ENCODE data around the gene TMEM120B. TPM values are rescaled to one million over a fixed set of nuclear protein-coding genes. Genes with fewer than 3 reads are reported as not detected.
A peak's percentile ranks its signal among the peaks of the same experiment; 100 is the strongest.

TMEM120B gene
- total RNA-seq, 1 donor from 2014 or later, result 10.3 TPM

- Mint-ChIP-seq H3K27ac (ENCODE audit: unreplicated experiment) (no peak overlapping the region), H3K4me3 (ENCODE audit: unreplicated experiment) (no peak overlapping the region), H3K4me1 (ENCODE audit: unreplicated experiment) (no peaks in the 10 kb centered on the region), H3K9me3 (ENCODE audit: unreplicated experiment) (no peaks in the 10 kb centered on the region), H3K36me3 (ENCODE audit: low read depth, unreplicated experiment) (no peaks in the 10 kb centered on the region), H3K27me3 (ENCODE audit: unreplicated experiment) (peaks cover 1% of the 10 kb centered on the region)
- TF ChIP-seq, protein P1, sequence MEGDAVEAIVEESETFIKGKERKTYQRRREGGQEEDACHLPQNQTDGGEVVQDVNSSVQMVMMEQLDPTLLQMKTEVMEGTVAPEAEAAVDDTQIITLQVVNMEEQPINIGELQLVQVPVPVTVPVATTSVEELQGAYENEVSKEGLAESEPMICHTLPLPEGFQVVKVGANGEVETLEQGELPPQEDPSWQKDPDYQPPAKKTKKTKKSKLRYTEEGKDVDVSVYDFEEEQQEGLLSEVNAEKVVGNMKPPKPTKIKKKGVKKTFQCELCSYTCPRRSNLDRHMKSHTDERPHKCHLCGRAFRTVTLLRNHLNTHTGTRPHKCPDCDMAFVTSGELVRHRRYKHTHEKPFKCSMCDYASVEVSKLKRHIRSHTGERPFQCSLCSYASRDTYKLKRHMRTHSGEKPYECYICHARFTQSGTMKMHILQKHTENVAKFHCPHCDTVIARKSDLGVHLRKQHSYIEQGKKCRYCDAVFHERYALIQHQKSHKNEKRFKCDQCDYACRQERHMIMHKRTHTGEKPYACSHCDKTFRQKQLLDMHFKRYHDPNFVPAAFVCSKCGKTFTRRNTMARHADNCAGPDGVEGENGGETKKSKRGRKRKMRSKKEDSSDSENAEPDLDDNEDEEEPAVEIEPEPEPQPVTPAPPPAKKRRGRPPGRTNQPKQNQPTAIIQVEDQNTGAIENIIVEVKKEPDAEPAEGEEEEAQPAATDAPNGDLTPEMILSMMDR (IDR thresholded peaks at IDR 0.05; ENCODE audit: unreplicated experiment), result peak; percentile 79
- peak; percentile 75 for DNase-seq (ENCODE audit: low spot score)
Measured at GRCh38 chr12:121773011-121773777, 60.6 kb downstream of the TMEM120B start.

DNA sequence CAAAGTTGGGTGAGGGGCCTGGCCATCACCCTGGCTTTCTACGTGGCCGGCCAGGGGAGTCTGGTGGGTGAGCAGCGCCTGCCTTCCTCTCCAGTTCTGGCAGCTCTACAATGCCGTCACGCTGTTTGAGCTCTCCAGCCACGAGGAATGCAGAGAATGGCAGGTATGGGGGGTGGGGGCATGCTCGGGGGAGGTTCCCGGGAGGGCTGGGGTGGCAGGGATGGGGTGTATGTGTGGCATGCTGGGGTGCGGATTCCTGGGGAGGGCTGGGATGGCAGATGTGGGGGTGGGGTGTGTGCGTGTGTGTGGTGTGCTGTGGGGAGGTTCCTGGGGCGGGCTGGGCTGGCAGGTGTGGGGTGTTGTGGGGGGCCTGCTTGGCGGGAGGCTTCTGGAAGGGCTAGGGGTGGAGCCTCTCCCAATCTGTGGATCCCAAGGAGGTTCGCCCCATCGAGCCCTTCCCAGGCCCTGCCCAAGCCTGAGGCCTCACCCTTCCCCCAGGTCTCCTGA, 62.5 kb downstream of the TMEM120B start:
- H3K27ac Mint-ChIP-seq (ENCODE audit: unreplicated experiment), result no peak overlapping the region
- H3K9me3 Mint-ChIP-seq (ENCODE audit: unreplicated experiment), result no peaks in the 10 kb centered on the region
- TF ChIP-seq, protein P1 (IDR thresholded peaks at IDR 0.05; ENCODE audit: unreplicated experiment), result no peak
- no peaks in the 10 kb centered on the region for H3K36me3 Mint-ChIP-seq (ENCODE audit: low read depth, unreplicated experiment)
- no peak for DNase-seq (ENCODE audit: low spot score)
- H3K4me3 Mint-ChIP-seq (ENCODE audit: unreplicated experiment), result no peak overlapping the region
- H3K4me1 Mint-ChIP-seq (ENCODE audit: unreplicated experiment), result no peaks in the 10 kb centered on the region
- peaks cover 1% of the 10 kb centered on the region for H3K27me3 Mint-ChIP-seq (ENCODE audit: unreplicated experiment)

DNA sequence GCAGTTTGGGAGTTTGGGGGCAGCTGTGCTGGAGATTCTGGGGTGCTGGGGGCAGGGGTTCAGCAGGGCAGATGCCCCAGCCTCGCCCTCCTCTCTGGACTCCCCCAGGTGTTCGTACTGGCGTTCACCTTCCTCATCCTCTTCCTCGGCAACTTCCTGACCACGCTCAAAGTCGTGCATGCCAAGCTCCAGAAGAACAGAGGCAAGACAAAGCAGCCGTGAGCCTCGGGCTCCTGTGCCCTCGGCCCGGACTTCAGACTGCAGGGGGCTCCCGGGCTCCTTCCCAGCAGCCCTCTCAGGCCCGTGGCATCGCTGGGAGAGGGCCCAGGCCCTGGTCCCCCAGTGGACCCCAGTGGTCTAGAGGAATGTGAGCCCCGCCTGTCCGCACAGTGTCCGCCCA, 62.9 kb downstream of the TMEM120B start:
- Mint-ChIP-seq H3K36me3 (ENCODE audit: low read depth, unreplicated experiment) (no peaks in the 10 kb centered on the region), H3K9me3 (ENCODE audit: unreplicated experiment) (no peaks in the 10 kb centered on the region), H3K4me1 (ENCODE audit: unreplicated experiment) (no peaks in the 10 kb centered on the region), H3K27ac (ENCODE audit: unreplicated experiment) (no peak overlapping the region), H3K4me3 (ENCODE audit: unreplicated experiment) (no peak overlapping the region), H3K27me3 (ENCODE audit: unreplicated experiment) (peaks cover 1% of the 10 kb centered on the region)
- TF ChIP-seq, protein P1 (IDR thresholded peaks at IDR 0.05; ENCODE audit: unreplicated experiment), result no peak
- no peak for DNase-seq (ENCODE audit: low spot score)

GRCh38 chr12:121776190-121777098, 63.9 kb downstream of the TMEM120B start:
- Mint-ChIP-seq H3K36me3 (ENCODE audit: low read depth, unreplicated experiment) (no peaks in the 10 kb centered on the region), H3K27me3 (ENCODE audit: unreplicated experiment) (peaks cover 1% of the 10 kb centered on the region), H3K9me3 (ENCODE audit: unreplicated experiment) (no peaks in the 10 kb centered on the region), H3K27ac (ENCODE audit: unreplicated experiment) (no peak overlapping the region), H3K4me1 (ENCODE audit: unreplicated experiment) (no peaks in the 10 kb centered on the region), H3K4me3 (ENCODE audit: unreplicated experiment) (no peak overlapping the region)
- DNase-seq (ENCODE audit: low spot score), result peak; percentile 89
- TF ChIP-seq, protein P1 (IDR thresholded peaks at IDR 0.05; ENCODE audit: unreplicated experiment), result peak; percentile 83

All from endothelial cell (in vitro differentiated cells).